Sigmoid colon (tissue), 7 donors: ENCODE data around the gene KRR1. TPM values are rescaled to one million over a fixed set of nuclear protein-coding genes. Genes with fewer than 3 reads are reported as not detected.

Source experiments
- DNase-seq: peaks from one replicate; pipeline ENCODE4 v3.0.0-alpha.2; 2019
- H3K27ac ChIP-seq, 4 donors: fragments of 200-600 bp; sonication (generic); one replicate each; pipeline ENCODE4 v1.5.1; 2016 to 2019; ENCODE audit warnings: mild to moderate bottlenecking in 1 of 4
- H3K27me3 ChIP-seq, 3 donors: fragments of 200-600 bp; sonication (generic); one replicate each; pipeline ENCODE4 v1.5.1; 2019; ENCODE audit warnings: mild to moderate bottlenecking in 1 of 3
- H3K36me3 ChIP-seq, 4 donors: fragments of 200-600 bp; sonication (generic); one replicate each; pipeline ENCODE4 v1.5.1; 2016 to 2019
- H3K4me1 ChIP-seq, 4 donors: fragments of 200-600 bp; sonication (generic); one replicate each; pipeline ENCODE4 v1.5.1; 2017 to 2019
- H3K4me3 ChIP-seq, 4 donors: fragments of 200-600 bp; sonication (generic); one replicate each; pipeline ENCODE4 v1.5.1; 2017 to 2019; ENCODE audit warnings: mild to moderate bottlenecking in 2 of 4, moderate library complexity in 1 of 4
- H3K9me3 ChIP-seq, 4 donors: fragments of 200-600 bp in 3 of 4; sonication (generic) in 3 of 4; one replicate each; pipeline versions ENCODE4 v1.5.1 to v1.6.1; 2013 to 2019
- EP300 ChIP-seq, 4 donors: sonication (generic); formaldehyde crosslinking; IDR thresholded peaks; one replicate each; pipeline ENCODE4 v1.6.1; 2017; ENCODE audit warnings: antibody characterized with exemption in 4 of 4
- POLR2A ChIP-seq, 2 donors: fragments of 450-650 bp; IDR thresholded peaks; one replicate each; pipeline ENCODE4 v1.6.1; 2016; ENCODE audit warnings: antibody characterized with exemption in 2 of 2, mild to moderate bottlenecking in 2 of 2, moderate library complexity in 2 of 2
- POLR2AphosphoS5 ChIP-seq, 4 donors: sonication (generic); formaldehyde crosslinking; IDR thresholded peaks; one replicate each; pipeline ENCODE4 v1.6.1; 2017; ENCODE audit warnings: antibody characterized with exemption in 4 of 4
- WGBS, 2 donors: extraction: QIAGEN DNeasy Blood & Tissue Kit; methylation state at CpG; one replicate each; pipeline ENCODE4 v1.1.7; 2013; 5-methylcytosine and 5-hydroxymethylcytosine counted together
- intact Hi-C: fragments of 100-400 bp; cut with DNase I; formaldehyde crosslinking; loops from one replicate; pipeline ENCODE4 v1.15.1; 2023
- polyA plus RNA-seq, 3 donors: library from polyadenylated mRNA; stranded (reverse); fragments of 200-250 nt; gene quantifications; one replicate each; pipeline ENCODE4 v1.2.3, GENCODE V29; 2013
- total RNA-seq, 4 donors: library from RNA; depleted of rRNA; stranded (reverse); fragments of >200 nt; gene quantifications; one replicate each; pipeline ENCODE4 v1.1.0, GENCODE V29; 2016
- TF ChIP-seq, protein P1 (sequence below), 4 experiments: fragments of 450-650 bp in 3 of 4; fragments of 200-600 bp in 1 of 4; IDR thresholded peaks; one replicate each; pipeline ENCODE4 v1.5.1; 2016 to 2019; ENCODE audit warnings: antibody characterized with exemption in 4 of 4, mild to moderate bottlenecking in 3 of 4, moderate library complexity in 2 of 4
- donor health status: healthy with polysubstance abuse.
- donor health status: Bipolar disorder and iron deficiency.
- donor health status: healthy.

The KRR1 gene
- total and polyA plus RNA-seq, 7 donors, result 9.7 to 40.0 (median 20.3) TPM

DNA sequence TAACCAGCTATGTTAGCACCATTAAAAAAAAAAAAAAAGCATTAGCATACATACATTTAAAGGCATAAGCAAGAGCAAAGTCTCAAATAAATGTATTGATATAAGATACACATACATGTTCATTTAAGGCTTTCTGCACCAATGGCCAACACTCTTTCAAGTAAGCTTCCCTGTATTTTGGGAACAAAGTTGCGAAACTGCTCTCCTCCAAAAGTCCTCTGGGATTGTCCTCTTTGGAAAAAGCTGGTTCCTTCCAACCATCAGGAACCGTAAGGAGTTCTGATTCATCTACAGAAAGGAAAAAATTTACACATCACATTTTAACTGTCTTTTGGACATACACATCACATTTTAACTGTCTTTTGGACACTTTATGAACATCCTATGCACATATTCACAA lies 3.2 kb downstream of the KRR1 start:
- intact Hi-C loops, result no loop called here
- DNase-seq, result no peak
- Histone ChIP-seq H3K27ac (no peak overlapping the region), H3K4me1 (peaks cover 0 to 21% (median 17%) of the 10 kb centered on the region in 4 donors), H3K4me3 (no peak overlapping the region), H3K27me3 (no peaks in the 10 kb centered on the region), H3K36me3 (peaks cover 0 to 43% (median 2%) of the 10 kb centered on the region in 4 donors), H3K9me3 (no peaks in the 10 kb centered on the region)
- 88 to 94% methylated on average over 2 of the region's 2 CpGs for WGBS, 2 donors
- TF ChIP-seq EP300 (IDR thresholded peaks at IDR 0.05) (no peak), POLR2AphosphoS5 (IDR thresholded peaks at IDR 0.05) (no peak), POLR2A (IDR thresholded peaks at IDR 0.05) (no peak)
- TF ChIP-seq, protein P1, sequence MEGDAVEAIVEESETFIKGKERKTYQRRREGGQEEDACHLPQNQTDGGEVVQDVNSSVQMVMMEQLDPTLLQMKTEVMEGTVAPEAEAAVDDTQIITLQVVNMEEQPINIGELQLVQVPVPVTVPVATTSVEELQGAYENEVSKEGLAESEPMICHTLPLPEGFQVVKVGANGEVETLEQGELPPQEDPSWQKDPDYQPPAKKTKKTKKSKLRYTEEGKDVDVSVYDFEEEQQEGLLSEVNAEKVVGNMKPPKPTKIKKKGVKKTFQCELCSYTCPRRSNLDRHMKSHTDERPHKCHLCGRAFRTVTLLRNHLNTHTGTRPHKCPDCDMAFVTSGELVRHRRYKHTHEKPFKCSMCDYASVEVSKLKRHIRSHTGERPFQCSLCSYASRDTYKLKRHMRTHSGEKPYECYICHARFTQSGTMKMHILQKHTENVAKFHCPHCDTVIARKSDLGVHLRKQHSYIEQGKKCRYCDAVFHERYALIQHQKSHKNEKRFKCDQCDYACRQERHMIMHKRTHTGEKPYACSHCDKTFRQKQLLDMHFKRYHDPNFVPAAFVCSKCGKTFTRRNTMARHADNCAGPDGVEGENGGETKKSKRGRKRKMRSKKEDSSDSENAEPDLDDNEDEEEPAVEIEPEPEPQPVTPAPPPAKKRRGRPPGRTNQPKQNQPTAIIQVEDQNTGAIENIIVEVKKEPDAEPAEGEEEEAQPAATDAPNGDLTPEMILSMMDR (IDR thresholded peaks at IDR 0.05), result no peak

DNA sequence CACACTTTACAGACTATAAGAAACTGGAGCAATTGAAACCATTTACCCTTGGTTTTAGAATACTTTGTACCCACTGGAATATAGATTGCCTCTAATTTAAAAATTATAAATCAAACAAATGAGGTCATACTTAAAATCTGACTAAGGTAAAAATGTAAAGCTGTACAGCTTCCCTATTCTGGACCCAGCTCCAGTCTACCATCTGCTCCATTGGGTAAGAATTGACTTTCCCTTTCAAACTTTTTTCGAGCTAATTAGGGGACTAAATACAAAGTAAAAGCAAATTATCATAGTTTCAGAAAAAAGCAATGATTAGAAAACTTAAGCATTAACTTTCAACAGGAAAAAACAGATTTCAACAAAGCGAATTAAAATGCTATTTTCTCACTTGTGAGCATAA lies 4.3 kb downstream of the KRR1 start:
- peaks cover 0 to 54% (median 2%) of the 10 kb centered on the region in 4 donors for H3K36me3 ChIP-seq
- no peak overlapping the region for H3K27ac ChIP-seq
- intact Hi-C loops, result no loop called here
- WGBS, 2 donors, result 79 to 89% methylated on average over 2 of the region's 2 CpGs
- no peaks in the 10 kb centered on the region for H3K27me3 ChIP-seq
- no peak overlapping the region for H3K4me3 ChIP-seq
- peaks cover 0 to 21% (median 17%) of the 10 kb centered on the region in 4 donors for H3K4me1 ChIP-seq
- TF ChIP-seq EP300 (IDR thresholded peaks at IDR 0.05) (no peak), POLR2A (IDR thresholded peaks at IDR 0.05) (no peak), POLR2AphosphoS5 (IDR thresholded peaks at IDR 0.05) (no peak)
- TF ChIP-seq, protein P1 (IDR thresholded peaks at IDR 0.05), result no peak
- no peak for DNase-seq
- H3K9me3 ChIP-seq, result no peaks in the 10 kb centered on the region

DNA sequence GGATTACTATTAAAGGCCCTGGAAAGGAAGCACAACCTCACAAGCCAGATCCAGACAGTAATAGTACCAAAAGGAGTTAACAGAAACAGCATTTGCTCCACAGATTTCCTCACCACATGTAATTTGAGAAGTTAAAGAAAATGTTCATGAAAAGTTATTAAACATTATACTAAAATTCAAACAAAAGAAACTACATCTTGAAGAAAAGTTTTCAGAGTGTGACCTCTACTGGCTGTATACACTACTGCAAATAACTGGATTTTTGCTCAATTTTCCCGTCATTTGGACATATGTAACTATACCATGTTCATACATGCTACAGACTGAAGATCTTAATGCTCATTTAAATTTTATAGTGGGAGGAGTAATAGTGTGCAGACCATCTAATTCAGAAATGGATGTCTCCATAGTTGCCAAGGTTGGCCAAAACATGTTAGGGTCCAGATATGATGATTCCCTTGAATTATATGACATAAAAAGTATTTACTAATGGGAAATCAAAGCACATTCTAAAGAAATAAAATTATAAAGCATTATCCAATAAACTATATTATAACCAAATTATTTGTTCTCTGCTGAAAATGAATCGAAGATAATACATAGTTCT lies 5.6 kb downstream of the KRR1 start:
- 68 to 78% methylated on average over 2 of the region's 2 CpGs for WGBS, 2 donors
- H3K4me3 ChIP-seq, result no peak overlapping the region
- H3K9me3 ChIP-seq, result no peaks in the 10 kb centered on the region
- intact Hi-C loops, result no loop called here
- no peak for DNase-seq
- peaks cover 7 to 66% (median 11%) of the 10 kb centered on the region in 4 donors for H3K36me3 ChIP-seq
- no peak overlapping the region for H3K27ac ChIP-seq
- TF ChIP-seq, protein P1 (IDR thresholded peaks at IDR 0.05), result peak in 1 of 4 experiments; percentile 52
- no peak for TF ChIP-seq EP300 (IDR thresholded peaks at IDR 0.05)
- H3K27me3 ChIP-seq, result no peaks in the 10 kb centered on the region
- peaks cover 0 to 20% (median 13%) of the 10 kb centered on the region in 4 donors for H3K4me1 ChIP-seq

DNA sequence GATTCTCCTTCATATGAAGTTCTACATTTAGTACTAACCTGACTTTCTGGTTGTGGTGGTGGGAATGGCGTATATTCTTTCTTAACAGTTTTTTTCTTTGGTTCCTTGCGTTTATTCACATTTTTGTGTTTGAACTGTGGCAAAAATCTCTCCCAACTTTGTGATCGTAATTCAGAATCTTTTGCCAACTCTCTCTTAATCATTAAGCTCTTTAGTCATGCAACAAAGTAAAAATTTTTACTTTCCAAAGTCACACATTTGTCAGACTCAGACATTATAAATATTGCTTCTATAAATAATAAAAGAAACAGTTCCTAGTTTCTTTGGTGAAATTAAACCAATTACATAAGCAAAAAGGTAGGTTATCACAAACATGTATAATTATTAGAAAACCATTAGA lies 7.5 kb downstream of the KRR1 start:
- no peak for DNase-seq
- intact Hi-C loops, result no loop called here
- no peaks in the 10 kb centered on the region for H3K27me3 ChIP-seq
- no peaks in the 10 kb centered on the region for H3K9me3 ChIP-seq
- 78 to 90% methylated on average over 3 of the region's 3 CpGs for WGBS, 2 donors
- peaks cover 0 to under 1% (median 0%) of the 10 kb centered on the region in 4 donors for H3K4me1 ChIP-seq
- TF ChIP-seq POLR2A (IDR thresholded peaks at IDR 0.05) (no peak), EP300 (IDR thresholded peaks at IDR 0.05) (no peak), POLR2AphosphoS5 (IDR thresholded peaks at IDR 0.05) (no peak)
- TF ChIP-seq, protein P1 (IDR thresholded peaks at IDR 0.05), result no peak
- no peak overlapping the region for H3K4me3 ChIP-seq
- H3K36me3 ChIP-seq, result peaks cover 7 to 86% (median 14%) of the 10 kb centered on the region in 4 donors
- H3K27ac ChIP-seq, result no peak overlapping the region

DNA sequence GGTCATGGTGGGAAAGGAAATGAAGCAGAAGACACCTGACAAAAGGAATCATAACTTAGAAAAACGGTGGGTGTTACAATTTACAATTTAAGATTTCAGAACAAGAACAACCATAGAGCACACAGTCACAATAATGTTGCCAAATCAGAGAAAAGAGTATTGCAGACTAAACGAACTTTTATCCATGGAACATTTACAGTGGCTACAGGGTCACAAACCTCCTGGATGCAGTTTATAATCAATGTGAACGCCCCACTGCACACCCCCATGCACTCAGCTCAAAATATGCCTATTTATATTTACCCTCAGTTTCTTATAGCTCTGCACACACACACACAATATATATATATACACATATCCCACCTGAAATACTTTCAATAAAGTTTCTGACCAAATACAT lies 8.0 kb downstream of the KRR1 start:
- 75 to 78% methylated on average over 3 of the region's 3 CpGs for WGBS, 2 donors
- intact Hi-C loops, result no loop called here
- no peaks in the 10 kb centered on the region for H3K27me3 ChIP-seq
- no peak overlapping the region for H3K27ac ChIP-seq
- no peak for DNase-seq
- TF ChIP-seq, protein P1 (IDR thresholded peaks at IDR 0.05), result no peak
- no peak for TF ChIP-seq EP300 (IDR thresholded peaks at IDR 0.05)
- no peak for TF ChIP-seq POLR2A (IDR thresholded peaks at IDR 0.05)
- no peak for TF ChIP-seq POLR2AphosphoS5 (IDR thresholded peaks at IDR 0.05)
- peaks cover 7 to 90% (median 15%) of the 10 kb centered on the region in 4 donors for H3K36me3 ChIP-seq
- H3K4me3 ChIP-seq, result no peak overlapping the region
- H3K9me3 ChIP-seq, result no peaks in the 10 kb centered on the region
- no peaks in the 10 kb centered on the region for H3K4me1 ChIP-seq
